ENCODE results near the gene ZNF71. TPM values are rescaled to one million over a fixed set of nuclear protein-coding genes. Genes with fewer than 3 reads are reported as not detected.
A peak's percentile ranks its signal among the peaks of the same experiment; 100 is the strongest.

ZNF71 gene
- total RNA-seq, 6 experiments from 2014 or later = 0.90 to 2.8 (median 1.5) TPM

GRCh38 chr19:56577719-56578602 is 17.1 kb upstream of the ZNF71 start:
- no peak for TF ChIP-seq POLR2A (IDR thresholded peaks at IDR 0.05)
- TF ChIP-seq, protein P1, sequence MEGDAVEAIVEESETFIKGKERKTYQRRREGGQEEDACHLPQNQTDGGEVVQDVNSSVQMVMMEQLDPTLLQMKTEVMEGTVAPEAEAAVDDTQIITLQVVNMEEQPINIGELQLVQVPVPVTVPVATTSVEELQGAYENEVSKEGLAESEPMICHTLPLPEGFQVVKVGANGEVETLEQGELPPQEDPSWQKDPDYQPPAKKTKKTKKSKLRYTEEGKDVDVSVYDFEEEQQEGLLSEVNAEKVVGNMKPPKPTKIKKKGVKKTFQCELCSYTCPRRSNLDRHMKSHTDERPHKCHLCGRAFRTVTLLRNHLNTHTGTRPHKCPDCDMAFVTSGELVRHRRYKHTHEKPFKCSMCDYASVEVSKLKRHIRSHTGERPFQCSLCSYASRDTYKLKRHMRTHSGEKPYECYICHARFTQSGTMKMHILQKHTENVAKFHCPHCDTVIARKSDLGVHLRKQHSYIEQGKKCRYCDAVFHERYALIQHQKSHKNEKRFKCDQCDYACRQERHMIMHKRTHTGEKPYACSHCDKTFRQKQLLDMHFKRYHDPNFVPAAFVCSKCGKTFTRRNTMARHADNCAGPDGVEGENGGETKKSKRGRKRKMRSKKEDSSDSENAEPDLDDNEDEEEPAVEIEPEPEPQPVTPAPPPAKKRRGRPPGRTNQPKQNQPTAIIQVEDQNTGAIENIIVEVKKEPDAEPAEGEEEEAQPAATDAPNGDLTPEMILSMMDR (IDR thresholded peaks at IDR 0.05) = no peak
- Histone ChIP-seq H3K4me1 (no peaks in the 10 kb centered on the region), H3K36me3 (peaks cover 0 to 33% (median 3%) of the 10 kb centered on the region in 4 donors), H3K27ac (no peak overlapping the region), H3K9me3 (peaks cover 5 to 97% (median 61%) of the 10 kb centered on the region in 4 donors), H3K27me3 (no peaks in the 10 kb centered on the region), H3K4me3 (no peak overlapping the region)
- intact Hi-C loops (cut with DNase I) = no loop called here
- no peak for DNase-seq
- ATAC-seq = no peak
- 91% methylated on average over 9 of the region's 11 CpGs for WGBS (ENCODE audit: insufficient coverage, low coverage, low lambda C conversion rate, missing lambda C conversion rate)

- Histone ChIP-seq H3K4me1 (no peaks in the 10 kb centered on the region), H3K36me3 (no peaks in the 10 kb centered on the region)
Measured at GRCh38 chr19:56594446-56594782, 688 bp upstream of the ZNF71 start.

GRCh38 chr19:56595548-56595899 is 422 bp downstream of the ZNF71 start:
- Histone ChIP-seq H3K27me3 (no peaks in the 10 kb centered on the region), H3K4me1 (no peaks in the 10 kb centered on the region), H3K27ac (no peak overlapping the region), H3K36me3 (no peaks in the 10 kb centered on the region), H3K9me3 (peaks cover 0 to 9% (median 0%) of the 10 kb centered on the region in 4 donors), H3K4me3 (peak overlapping the region; percentile 65 to 85 (median 67))
- peak in 2 of 4 donors; percentile 24 to 26 for ATAC-seq
- intact Hi-C loops (cut with DNase I) = no loop called here
- TF ChIP-seq POLR2A (IDR thresholded peaks at IDR 0.05) = no peak
- TF ChIP-seq, protein P1 (IDR thresholded peaks at IDR 0.05) = no peak
- WGBS (ENCODE audit: insufficient coverage, low coverage, low lambda C conversion rate, missing lambda C conversion rate) = 0% methylated on average over 4 of the region's 4 CpGs
- DNase-seq = no peak

More at GRCh38 chr19:56594446-56594782, 688 bp upstream of the ZNF71 start:
- intact Hi-C loops (cut with DNase I) = no loop called here
- 49% methylated on average over 4 of the region's 4 CpGs for WGBS (ENCODE audit: insufficient coverage, low coverage, low lambda C conversion rate, missing lambda C conversion rate)
- no peak overlapping the region for H3K4me3 ChIP-seq
- TF ChIP-seq, protein P1 (IDR thresholded peaks at IDR 0.05) = no peak
- no peak for TF ChIP-seq POLR2A (IDR thresholded peaks at IDR 0.05)
- H3K9me3 ChIP-seq = peaks cover 0 to 9% (median 0%) of the 10 kb centered on the region in 4 donors
- no peaks in the 10 kb centered on the region for H3K27me3 ChIP-seq
- H3K27ac ChIP-seq = no peak overlapping the region
- ATAC-seq = no peak
- no peak for DNase-seq

DNA sequence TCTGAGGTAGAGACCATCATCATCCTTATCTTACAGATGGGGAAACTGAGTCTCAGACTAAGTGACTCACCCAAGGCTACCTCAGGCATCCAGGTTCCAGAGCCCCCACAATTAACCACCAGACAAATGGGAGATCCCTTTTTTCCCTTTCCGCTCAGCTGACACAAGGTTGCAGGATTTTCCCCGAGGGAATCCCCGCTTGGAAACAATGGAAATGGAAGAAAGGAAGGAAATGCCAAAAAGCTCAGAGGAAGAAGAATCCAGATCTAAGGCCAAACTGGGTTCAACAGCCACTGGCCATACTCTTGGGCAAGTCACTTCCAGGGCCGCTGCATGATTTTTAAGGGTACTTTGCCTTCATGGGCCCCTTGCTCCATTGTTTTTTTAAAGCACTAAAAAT is 1.6 kb downstream of the ZNF71 start:
- intact Hi-C loops (cut with DNase I) = no loop called here

More for the DNA sequence above, 1.6 kb downstream of the ZNF71 start:
- Histone ChIP-seq H3K27me3 (no peaks in the 10 kb centered on the region), H3K4me3 (no peak overlapping the region), H3K36me3 (peaks cover 0 to 4% (median 0%) of the 10 kb centered on the region in 4 donors), H3K9me3 (peaks cover 0 to 9% (median 0%) of the 10 kb centered on the region in 4 donors), H3K27ac (no peak overlapping the region), H3K4me1 (no peaks in the 10 kb centered on the region)
- ATAC-seq (no peak), DNase-seq (no peak)
- 60% methylated on average over 4 of the region's 4 CpGs for WGBS (ENCODE audit: insufficient coverage, low coverage, low lambda C conversion rate, missing lambda C conversion rate)
- TF ChIP-seq, protein P1 (IDR thresholded peaks at IDR 0.05) = no peak
- no peak for TF ChIP-seq POLR2A (IDR thresholded peaks at IDR 0.05)
